Kidney (tissue), 14 donors: ENCODE results near the gene CLK3. TPM values are rescaled to one million over a fixed set of nuclear protein-coding genes. Genes with fewer than 3 reads are reported as not detected.

Experiments
- DNase-seq, 5 donors: peaks; one replicate each; pipeline ENCODE4 v3.0.0-alpha.2; 2013 to 2020
- FAIRE-seq: peaks from 2 replicates; lab custom pipeline; 2012; peaks lifted over from hg19 to GRCh38; lab: Jason Lieb, UNC
- H3K27ac ChIP-seq, 2 donors: one replicate each; pipeline ENCODE4 v1.7.0; 2013; ENCODE audit warnings: low read depth in 2 of 2, low read length in 2 of 2, inconsistent platforms in 1 of 2
- H3K27me3 ChIP-seq: one replicate; pipeline ENCODE4 v1.7.1; 2013; ENCODE audit warnings: low read length, inconsistent platforms; ENCODE audit not compliant: control insufficient read depth, insufficient read depth
- H3K36me3 ChIP-seq, 3 donors: one replicate each; pipeline versions ENCODE4 v1.7.0 to v1.7.1; 2013; ENCODE audit warnings: low read length in 3 of 3, control low read depth in 1 of 3, inconsistent platforms in 1 of 3; ENCODE audit not compliant: insufficient read depth in 3 of 3, control insufficient read depth in 2 of 3
- H3K4me1 ChIP-seq, 3 donors: one replicate each; pipeline versions ENCODE4 v1.7.0 to v1.7.1; 2013; ENCODE audit warnings: low read length in 3 of 3, inconsistent platforms in 1 of 3, low read depth in 1 of 3; ENCODE audit not compliant: control insufficient read depth in 2 of 3, insufficient read depth in 2 of 3
- H3K4me3 ChIP-seq, 3 donors: one replicate each; pipeline versions ENCODE4 v1.7.0 to v1.8.1; 2013; ENCODE audit warnings: low read length in 3 of 3, control low read depth in 1 of 3, inconsistent platforms in 1 of 3
- H3K9ac ChIP-seq, 3 donors: one replicate each; pipeline versions ENCODE4 v1.7.0 to v1.7.1; 2013; ENCODE audit warnings: low read length in 3 of 3, control low read depth in 1 of 3, inconsistent platforms in 1 of 3
- H3K9me3 ChIP-seq, 3 donors: one replicate each; pipeline versions ENCODE4 v1.7.0 to v1.7.1; 2013; ENCODE audit warnings: low read length in 3 of 3, control low read depth in 1 of 3, inconsistent platforms in 1 of 3; ENCODE audit not compliant: control insufficient read depth in 2 of 3, insufficient read depth in 1 of 3
- CTCF ChIP-seq: IDR thresholded peaks from 3 replicates; pipeline ENCODE4 v1.5.1; 2012; ENCODE audit warnings: mild to moderate bottlenecking, moderate library complexity, borderline replicate concordance; ENCODE audit not compliant: insufficient read depth; ENCODE audit errors: extremely low read depth
- intact Hi-C: fragments of 100-400 bp; cut with DNase I; formaldehyde crosslinking; loops from one replicate; pipeline ENCODE4 v1.11.1; 2022
- polyA plus RNA-seq: library from polyadenylated mRNA; stranded (reverse); fragments of 350-450 nt; fragmentation: Illumina TruSeq; extraction: RNeasy Lipid Tissue Mini Kit (QIAGEN cat#74804); gene quantifications from one replicate; pipeline ENCODE4 v1.2.3, GENCODE V29; 2014; ENCODE audit warnings: low read depth, low replicate concordance; ENCODE audit not compliant: insufficient read depth
- total RNA-seq: library from RNA; stranded (reverse); fragmentation: NEBNext Ultra II Directional; extraction: Animal tissue kit (Norgen Biotek cat#: 25700); gene quantifications from one replicate; pipeline ENCODE4 v1.2.1, GENCODE V29; 2021
- donor health status: control.
- donor health status: control.
- donor health status: control.
- donor health status: control.
- donor health status: control.
- donor health status: DM: yes; HTN: yes; CAD: no.
- donor health status: Normal renal cell carcinoma (clear cell type).

CLK3 gene
- total and polyA plus RNA-seq, 2 donors from 2014 or later, result 54.1 to 66.3 TPM

DNA sequence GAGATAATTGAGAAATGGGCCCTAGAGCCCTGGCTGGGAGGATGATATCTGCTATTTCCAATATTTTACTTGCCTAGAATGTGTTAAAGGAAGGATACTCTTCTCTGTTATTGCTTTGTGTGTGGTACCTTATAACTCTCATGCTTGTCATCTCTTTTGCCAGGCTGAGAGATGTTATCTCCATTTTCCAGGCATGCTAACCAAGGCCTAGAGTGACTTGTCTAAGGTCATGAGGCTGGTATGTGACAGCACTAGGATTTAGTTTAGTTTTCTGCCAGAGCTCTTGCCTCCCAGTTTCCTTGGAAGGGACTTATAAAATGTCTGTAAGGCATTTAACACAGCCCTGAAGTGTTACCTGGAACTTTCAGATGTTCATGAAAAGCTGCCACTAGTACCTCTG lies 1.4 kb downstream of the CLK3 start:
- intact Hi-C loops, result no loop called here
- H3K27ac ChIP-seq, result peak overlapping the region in 1 of 2 donors; percentile 94
- H3K9me3 ChIP-seq, result no peaks in the 10 kb centered on the region
- H3K36me3 ChIP-seq, result peaks cover 3 to 32% (median 20%) of the 10 kb centered on the region in 3 donors
- peaks cover 6 to 25% (median 18%) of the 10 kb centered on the region in 3 donors for H3K4me1 ChIP-seq
- no peak for DNase-seq
- no peak for TF ChIP-seq CTCF
- no peaks in the 10 kb centered on the region for H3K27me3 ChIP-seq
- peak overlapping the region; percentile 67 to 99 (median 97) for H3K9ac ChIP-seq
- H3K4me3 ChIP-seq, result peak overlapping the region; percentile 75 to 97 (median 83)
- FAIRE-seq, result no peak

GRCh38 chr15:74618841-74619596 lies 3.4 kb downstream of the CLK3 start:
- Histone ChIP-seq H3K9me3 (no peaks in the 10 kb centered on the region), H3K4me1 (peaks cover 6 to 25% (median 18%) of the 10 kb centered on the region in 3 donors), H3K4me3 (no peak overlapping the region), H3K27me3 (no peaks in the 10 kb centered on the region), H3K36me3 (peaks cover 9 to 52% (median 40%) of the 10 kb centered on the region in 3 donors), H3K27ac (no peak overlapping the region), H3K9ac (no peak overlapping the region)
- FAIRE-seq, result no peak
- no peak for DNase-seq
- TF ChIP-seq CTCF, result no peak
- intact Hi-C loops, result no loop called here

GRCh38 chr15:74619916-74620635 lies 4.4 kb downstream of the CLK3 start:
- Histone ChIP-seq H3K27ac (no peak overlapping the region), H3K4me3 (no peak overlapping the region), H3K36me3 (peaks cover 12 to 62% (median 51%) of the 10 kb centered on the region in 3 donors), H3K4me1 (peaks cover 6 to 25% (median 18%) of the 10 kb centered on the region in 3 donors), H3K9me3 (no peaks in the 10 kb centered on the region), H3K27me3 (no peaks in the 10 kb centered on the region), H3K9ac (no peak overlapping the region)
- TF ChIP-seq CTCF, result no peak
- FAIRE-seq (no peak), DNase-seq (peak in 1 of 5 donors; percentile 67)
- intact Hi-C loops, result no loop called here
